MM.1S (cell line): Measurements from ENCODE around the gene PCDHGA11.

Experiments used
- EZH2phosphoT487 ChIP-seq: fragments of 300-600 bp; sonication (generic); IDR thresholded peaks from 2 replicates; pipeline ENCODE4 v1.6.1; 2018; ENCODE audit warnings: antibody characterized with exemption, low read length
- TF ChIP-seq, protein P1 (sequence below): fragments of 300-600 bp; sonication (generic); IDR thresholded peaks from 2 replicates; pipeline ENCODE4 v1.5.1; 2016; ENCODE audit warnings: antibody characterized with exemption, low read length, mixed read lengths

DNA sequence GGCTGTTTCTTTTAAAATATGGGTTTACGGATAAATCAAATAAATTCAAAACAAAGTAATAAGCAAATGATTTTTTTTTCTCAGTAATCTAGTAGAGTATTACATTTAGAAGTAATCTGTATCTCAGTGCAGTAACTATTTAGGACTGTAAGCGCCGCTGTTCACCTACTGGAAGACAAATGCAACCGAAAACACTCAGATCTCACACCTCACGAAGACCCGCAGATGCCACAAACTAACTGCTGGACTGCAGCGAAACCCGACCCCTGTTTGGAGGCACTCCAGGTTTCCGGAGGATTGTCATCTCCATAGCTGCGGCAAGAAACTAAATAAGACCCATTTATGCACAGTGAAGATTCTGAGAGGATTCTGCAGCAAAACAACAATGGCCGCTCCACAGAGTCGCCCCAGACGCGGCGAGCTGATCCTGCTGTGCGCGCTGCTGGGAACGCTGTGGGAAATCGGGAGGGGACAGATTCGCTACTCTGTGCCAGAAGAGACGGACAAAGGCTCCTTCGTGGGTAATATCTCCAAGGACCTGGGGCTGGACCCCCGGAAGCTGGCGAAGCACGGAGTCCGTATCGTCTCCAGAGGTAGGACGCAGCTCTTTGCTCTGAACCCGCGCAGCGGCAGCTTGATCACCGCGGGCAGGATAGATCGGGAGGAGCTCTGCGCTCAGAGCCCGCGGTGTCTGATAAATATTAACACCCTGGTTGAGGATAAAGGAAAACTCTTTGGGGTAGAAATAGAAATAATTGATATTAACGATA, 28.2 kb upstream of the PCDHGA11 start, which contains the start of gene PCDHGA8:
- TF ChIP-seq, protein P1, sequence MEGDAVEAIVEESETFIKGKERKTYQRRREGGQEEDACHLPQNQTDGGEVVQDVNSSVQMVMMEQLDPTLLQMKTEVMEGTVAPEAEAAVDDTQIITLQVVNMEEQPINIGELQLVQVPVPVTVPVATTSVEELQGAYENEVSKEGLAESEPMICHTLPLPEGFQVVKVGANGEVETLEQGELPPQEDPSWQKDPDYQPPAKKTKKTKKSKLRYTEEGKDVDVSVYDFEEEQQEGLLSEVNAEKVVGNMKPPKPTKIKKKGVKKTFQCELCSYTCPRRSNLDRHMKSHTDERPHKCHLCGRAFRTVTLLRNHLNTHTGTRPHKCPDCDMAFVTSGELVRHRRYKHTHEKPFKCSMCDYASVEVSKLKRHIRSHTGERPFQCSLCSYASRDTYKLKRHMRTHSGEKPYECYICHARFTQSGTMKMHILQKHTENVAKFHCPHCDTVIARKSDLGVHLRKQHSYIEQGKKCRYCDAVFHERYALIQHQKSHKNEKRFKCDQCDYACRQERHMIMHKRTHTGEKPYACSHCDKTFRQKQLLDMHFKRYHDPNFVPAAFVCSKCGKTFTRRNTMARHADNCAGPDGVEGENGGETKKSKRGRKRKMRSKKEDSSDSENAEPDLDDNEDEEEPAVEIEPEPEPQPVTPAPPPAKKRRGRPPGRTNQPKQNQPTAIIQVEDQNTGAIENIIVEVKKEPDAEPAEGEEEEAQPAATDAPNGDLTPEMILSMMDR = peak; percentile 52
- TF ChIP-seq EZH2phosphoT487 = no peak
